Liver (tissue), 9 donors: ENCODE results near the gene MSL2. TPM values are rescaled to one million over a fixed set of nuclear protein-coding genes. Genes with fewer than 3 reads are reported as not detected.
"Not testable (repeated sequence)": the region's sequence is repeated elsewhere in the genome, so short reads cannot be mapped to it uniquely, and the experiment has no call there.

Source experiments
- DNase-seq: peaks from one replicate; pipeline ENCODE4 v3.0.0-alpha.2; 2017; ENCODE audit warnings: low spot score
- H3K27ac ChIP-seq, 2 donors: one replicate each; pipeline ENCODE4 v1.7.0; 2013; ENCODE audit warnings: inconsistent platforms in 2 of 2, low read length in 2 of 2, control low read depth in 1 of 2, low read depth in 1 of 2, mild to moderate bottlenecking in 1 of 2
- H3K27me3 ChIP-seq, 4 donors: one replicate each; pipeline versions ENCODE4 v1.6.1 to v1.7.0; 2013; ENCODE audit warnings: low read length in 3 of 4, inconsistent platforms in 1 of 4, mild to moderate bottlenecking in 1 of 4, moderate library complexity in 1 of 4; ENCODE audit not compliant: control insufficient read depth in 4 of 4, insufficient read depth in 4 of 4
- H3K36me3 ChIP-seq, 4 donors: one replicate each; pipeline versions ENCODE4 v1.6.1 to v1.7.0; 2013; ENCODE audit warnings: low read length in 3 of 4, mild to moderate bottlenecking in 3 of 4, low read depth in 1 of 4, moderate library complexity in 1 of 4; ENCODE audit not compliant: control insufficient read depth in 4 of 4, insufficient read depth in 3 of 4
- H3K4me1 ChIP-seq, 4 donors: one replicate each; pipeline versions ENCODE4 v1.6.1 to v1.7.0; 2013; ENCODE audit warnings: low read length in 3 of 4, mild to moderate bottlenecking in 3 of 4, moderate library complexity in 1 of 4; ENCODE audit not compliant: control insufficient read depth in 4 of 4, insufficient read depth in 4 of 4
- H3K4me3 ChIP-seq, 3 donors: one replicate each; pipeline versions ENCODE4 v1.6.1 to v1.7.0; 2013; ENCODE audit warnings: low read length in 3 of 3, control low read depth in 1 of 3, low read depth in 1 of 3, mild to moderate bottlenecking in 1 of 3
- H3K9ac ChIP-seq, 2 donors: one replicate each; pipeline ENCODE4 v1.7.0; 2013; ENCODE audit warnings: low read length in 2 of 2, mild to moderate bottlenecking in 2 of 2, moderate library complexity in 2 of 2, control low read depth in 1 of 2, low read depth in 1 of 2
- H3K9me3 ChIP-seq, 4 donors: one replicate each; pipeline versions ENCODE4 v1.6.1 to v1.7.0; 2013; ENCODE audit warnings: low read length in 3 of 4; ENCODE audit not compliant: control insufficient read depth in 4 of 4
- ATF3 ChIP-seq: IDR thresholded peaks from 2 replicates; pipeline ENCODE4 v1.6.1; 2016; ENCODE audit warnings: antibody characterized with exemption
- CTCF ChIP-seq: fragments of 150-350 bp; IDR thresholded peaks from 2 replicates; pipeline ENCODE4 v1.5.1; 2017; ENCODE audit warnings: improper control_type of control experiment, low read depth, low read length; ENCODE audit not compliant: missing input control
- EGR1 ChIP-seq, 2 donors: IDR thresholded peaks; 2 replicates each; pipeline ENCODE4 v1.6.1; 2016 to 2018; ENCODE audit warnings: antibody characterized with exemption in 2 of 2, low read depth in 2 of 2
- FOXA1 ChIP-seq: IDR thresholded peaks from 2 replicates; pipeline ENCODE4 v1.6.1; 2016; ENCODE audit warnings: antibody characterized with exemption
- FOXA2 ChIP-seq: IDR thresholded peaks from 2 replicates; pipeline ENCODE4 v1.6.1; 2016; ENCODE audit warnings: antibody characterized with exemption
- GABPA ChIP-seq, 2 donors: IDR thresholded peaks in 1 of 2; conservative IDR thresholded peaks in 1 of 2; 2 replicates each; pipeline ENCODE4 v1.6.1; 2016; ENCODE audit warnings: antibody characterized with exemption in 2 of 2, mild to moderate bottlenecking in 1 of 2, moderate library complexity in 1 of 2
- HNF4G ChIP-seq: IDR thresholded peaks from 2 replicates; pipeline ENCODE4 v1.6.1; 2016; ENCODE audit warnings: antibody characterized with exemption
- MAX ChIP-seq: IDR thresholded peaks from 2 replicates; pipeline ENCODE4 v1.6.1; 2016; ENCODE audit warnings: antibody characterized with exemption
- NR2F2 ChIP-seq: IDR thresholded peaks from 2 replicates; pipeline ENCODE4 v1.6.1; 2016; ENCODE audit warnings: antibody characterized with exemption
- REST ChIP-seq: IDR thresholded peaks from 2 replicates; pipeline ENCODE4 v1.6.1; 2016; ENCODE audit warnings: antibody characterized with exemption, mild to moderate bottlenecking
- RXRA ChIP-seq, 2 donors: IDR thresholded peaks; 2 replicates each; pipeline ENCODE4 v1.6.1; 2017 to 2018; ENCODE audit warnings: antibody characterized with exemption in 2 of 2, mild to moderate bottlenecking in 1 of 2
- SP1 ChIP-seq: IDR thresholded peaks from 2 replicates; pipeline ENCODE4 v1.6.1; 2018; ENCODE audit warnings: antibody characterized with exemption, mild to moderate bottlenecking
- TAF1 ChIP-seq: conservative IDR thresholded peaks from 2 replicates; pipeline ENCODE4 v1.6.1; 2016; ENCODE audit warnings: antibody characterized with exemption, mild to moderate bottlenecking
- YY1 ChIP-seq: IDR thresholded peaks from 2 replicates; pipeline ENCODE4 v1.6.1; 2016; ENCODE audit warnings: antibody characterized with exemption, mild to moderate bottlenecking
- ZBTB33 ChIP-seq: IDR thresholded peaks from 2 replicates; pipeline ENCODE4 v1.6.1; 2016; ENCODE audit warnings: antibody characterized with exemption
- WGBS: extraction: QIAGEN DNeasy Blood & Tissue Kit; methylation state at CpG from one replicate; pipeline ENCODE4 v1.1.7; 2013; 5-methylcytosine and 5-hydroxymethylcytosine counted together
- polyA plus RNA-seq, 2 donors: library from polyadenylated mRNA; stranded (reverse) in 1 of 2; unstranded in 1 of 2; fragments of 200-250 nt in 1 of 2; fragments of >200 nt in 1 of 2; fragmentation: Nextera tagmentation in 1 of 2; extraction: Ambion mirVana in 1 of 2; gene quantifications; one replicate each; pipeline versions ENCODE4 v1.2.1 to v1.2.3, GENCODE V29; 2013 to 2015
- total RNA-seq, 2 donors: library from RNA; depleted of rRNA; stranded (reverse); fragments of >200 nt; gene quantifications; one replicate each; pipeline ENCODE4 v1.2.3, GENCODE V29; 2014
- donor health status: healthy.
- donor health status: healthy.
- donor health status: healthy.
- donor health status: healthy.
- donor health status: healthy.

The MSL2 gene
- total and polyA plus RNA-seq, 4 donors = 2.7 to 18.7 (median 9.1) TPM

DNA sequence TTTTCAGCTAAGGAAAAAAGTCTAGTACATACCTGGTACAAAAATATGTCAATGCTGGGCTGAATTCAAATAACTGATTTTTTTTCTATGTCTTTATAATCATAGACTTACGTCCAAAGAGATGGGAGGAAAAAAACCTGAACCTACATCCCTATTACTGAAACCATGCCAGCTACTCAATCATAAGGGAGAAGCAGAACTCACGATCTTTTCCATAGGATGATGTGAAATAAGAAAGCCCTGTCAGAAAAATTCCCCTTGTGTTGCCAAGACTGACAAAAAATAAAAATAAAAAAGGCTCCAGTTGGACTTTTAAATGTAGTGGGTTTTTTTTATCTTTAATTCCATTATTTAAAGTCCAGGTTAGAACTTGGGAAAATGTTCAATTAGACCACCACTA lies 3.3 kb downstream of the MSL2 start:
- peaks cover 8 to 44% (median 24%) of the 10 kb centered on the region in 4 donors for H3K4me1 ChIP-seq
- DNase-seq = no peak
- TF ChIP-seq SP1 = no peak
- TF ChIP-seq EGR1 (IDR thresholded peaks at IDR 0.05; ENCODE audit: low read depth in 2 of 2) = no peak
- no peak for TF ChIP-seq MAX
- TF ChIP-seq HNF4G = no peak
- TF ChIP-seq RXRA (IDR thresholded peaks at IDR 0.05) = no peak
- TF ChIP-seq GABPA (IDR thresholded peaks at IDR 0.05 in 1 of 2, conservative IDR thresholded peaks at IDR 0.05 in 1 of 2) = no peak
- no peak for TF ChIP-seq NR2F2
- no peaks in the 10 kb centered on the region for H3K9me3 ChIP-seq
- no peaks in the 10 kb centered on the region for H3K36me3 ChIP-seq
- no peaks in the 10 kb centered on the region for H3K27me3 ChIP-seq
- H3K4me3 ChIP-seq = peak overlapping the region; percentile 24 to 92 (median 86)
- H3K27ac ChIP-seq = peak overlapping the region in 1 of 2 donors; percentile 9
- peak overlapping the region; percentile 52 to 95 for H3K9ac ChIP-seq
- under 1% methylated on average over 2 of the region's 2 CpGs for WGBS

GRCh38 chr3:136192195-136192594 lies 3.9 kb downstream of the MSL2 start:
- Histone ChIP-seq H3K9ac (peak overlapping the region in 1 of 2 donors; percentile 52), H3K4me1 (peaks cover 6 to 42% (median 21%) of the 10 kb centered on the region in 4 donors)
- WGBS = 15% methylated on average over 6 of the region's 6 CpGs
- H3K9me3 ChIP-seq, H3K27me3 ChIP-seq, H3K27ac ChIP-seq, DNase-seq, H3K36me3 ChIP-seq, H3K4me3 ChIP-seq: not testable (repeated sequence)

- Histone ChIP-seq H3K9ac (no peak overlapping the region), H3K27ac (no peak overlapping the region), H3K36me3 (no peaks in the 10 kb centered on the region), H3K4me1 (peaks cover 7 to 57% (median 28%) of the 10 kb centered on the region in 4 donors), H3K27me3 (no peaks in the 10 kb centered on the region), H3K9me3 (no peaks in the 10 kb centered on the region), H3K4me3 (no peak overlapping the region)
- DNase-seq = no peak
- WGBS = 90% methylated on average over 11 of the region's 11 CpGs
- TF ChIP-seq SP1 (no peak), CTCF (no peak), MAX (no peak), ATF3 (no peak), ZBTB33 (no peak), REST (no peak), NR2F2 (no peak), YY1 (no peak), GABPA (IDR thresholded peaks at IDR 0.05 in 1 of 2, conservative IDR thresholded peaks at IDR 0.05 in 1 of 2) (no peak), FOXA1 (no peak), FOXA2 (no peak), HNF4G (no peak), TAF1 (no peak)
Measured at GRCh38 chr3:136189859-136190617, 6.1 kb downstream of the MSL2 start.
